Umbilical cord (tissue), 2 donors: Measurements from ENCODE around the gene ADAMTS6. TPM values are rescaled to one million over a fixed set of nuclear protein-coding genes. Genes with fewer than 3 reads are reported as not detected.

ENCODE experiments used
- DNase-seq: peaks from one replicate; pipeline ENCODE4 v3.0.0-alpha.2; 2015; ENCODE audit warnings: low spot score
- total RNA-seq: library from RNA; depleted of rRNA; stranded (reverse); fragments of >200 nt; gene quantifications from one replicate; pipeline ENCODE4 v1.2.3, GENCODE V29; 2014; ENCODE audit warnings: low replicate concordance; ENCODE audit not compliant: insufficient read depth

Gene ADAMTS6
- total RNA-seq, 1 donor from 2014 or later, result 104 TPM

GRCh38 chr5:65475336-65475735, 6.4 kb downstream of the ADAMTS6 start:
- DNase-seq, result peak; percentile 22

DNA sequence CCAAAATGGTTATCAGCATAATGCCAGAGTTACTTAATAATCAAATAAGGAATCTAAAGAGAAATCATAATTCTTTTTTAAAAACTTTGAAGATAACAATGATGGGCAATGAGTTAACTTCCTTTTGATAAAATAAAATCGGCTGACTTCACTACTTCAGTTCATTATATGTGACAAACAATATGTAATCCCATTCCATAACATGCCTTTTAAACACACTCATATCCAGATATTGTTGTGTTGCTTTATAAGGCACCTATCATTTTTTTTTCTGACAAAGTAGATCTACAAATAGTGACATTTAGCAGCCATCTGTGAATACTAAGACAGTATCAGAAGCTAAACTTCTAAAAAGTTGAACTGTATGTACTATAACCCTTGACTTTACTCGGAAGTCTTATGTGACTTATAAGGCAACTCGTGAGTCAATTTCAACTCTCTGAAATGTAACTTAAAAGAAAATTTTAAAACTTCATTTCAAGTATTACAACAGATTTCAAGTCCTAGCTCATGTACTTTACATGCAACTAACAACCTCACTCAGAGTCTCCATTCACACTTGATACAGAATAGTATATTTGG, 7.5 kb downstream of the ADAMTS6 start:
- DNase-seq, result peak; percentile 26

- no peak for DNase-seq
These were observed 13.1 kb downstream of the ADAMTS6 start for GRCh38 chr5:65468633-65469032.

GRCh38 chr5:65462139-65462705, 19.5 kb downstream of the ADAMTS6 start:
- DNase-seq, result no peak

- no peak for DNase-seq
These were observed 20.2 kb downstream of the ADAMTS6 start for GRCh38 chr5:65461490-65461889.

- no peak for DNase-seq
These were observed 21.7 kb downstream of the ADAMTS6 start for GRCh38 chr5:65459995-65460394.

- no peak for DNase-seq
These were observed 26.7 kb downstream of the ADAMTS6 start for GRCh38 chr5:65455064-65455463.

GRCh38 chr5:65451436-65451835, 30.3 kb downstream of the ADAMTS6 start:
- DNase-seq, result no peak

DNA sequence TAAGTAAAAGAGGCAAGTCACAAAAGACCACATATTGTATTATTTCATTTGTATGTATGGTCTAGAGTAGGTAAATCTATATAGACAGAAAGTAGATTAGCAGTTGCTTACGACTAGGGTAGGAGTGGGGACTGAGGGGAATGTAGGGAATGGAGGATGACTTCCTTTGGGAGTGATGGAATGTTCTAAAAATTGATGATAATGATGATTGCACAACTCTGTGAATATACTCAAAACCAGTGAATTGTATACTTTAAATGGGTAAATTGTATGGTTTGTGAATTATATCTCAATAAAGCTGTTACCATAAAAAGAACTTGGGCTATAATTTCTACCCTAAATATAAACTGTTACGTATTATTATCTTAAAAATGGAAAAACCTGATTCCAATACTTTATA, 35.0 kb downstream of the ADAMTS6 start:
- no peak for DNase-seq

- DNase-seq, result no peak
These were observed 39.9 kb downstream of the ADAMTS6 start for GRCh38 chr5:65441800-65442199.

GRCh38 chr5:65440456-65440855, 41.3 kb downstream of the ADAMTS6 start:
- DNase-seq, result no peak

- no peak for DNase-seq
These were observed 47.6 kb downstream of the ADAMTS6 start for GRCh38 chr5:65434122-65434521.

GRCh38 chr5:65426656-65427055, 55.1 kb downstream of the ADAMTS6 start:
- no peak for DNase-seq

DNA sequence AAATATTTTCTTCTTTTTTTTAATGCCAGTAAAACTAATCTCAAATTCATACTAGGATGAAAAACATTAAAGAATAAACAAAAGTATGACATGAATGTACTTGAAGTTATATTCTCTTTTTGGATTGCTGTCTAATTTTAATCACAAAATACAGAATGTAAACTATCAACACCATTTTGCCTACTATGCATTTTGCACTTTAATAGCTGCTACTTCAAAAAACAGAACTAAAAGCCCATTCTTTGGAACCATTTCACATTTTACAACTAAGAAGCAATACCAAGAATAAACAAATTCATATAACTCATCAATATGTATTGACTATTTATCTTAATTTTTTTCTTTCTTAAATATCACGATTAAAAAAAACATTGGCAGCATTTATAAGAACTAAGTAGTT, 58.1 kb downstream of the ADAMTS6 start:
- no peak for DNase-seq

DNA sequence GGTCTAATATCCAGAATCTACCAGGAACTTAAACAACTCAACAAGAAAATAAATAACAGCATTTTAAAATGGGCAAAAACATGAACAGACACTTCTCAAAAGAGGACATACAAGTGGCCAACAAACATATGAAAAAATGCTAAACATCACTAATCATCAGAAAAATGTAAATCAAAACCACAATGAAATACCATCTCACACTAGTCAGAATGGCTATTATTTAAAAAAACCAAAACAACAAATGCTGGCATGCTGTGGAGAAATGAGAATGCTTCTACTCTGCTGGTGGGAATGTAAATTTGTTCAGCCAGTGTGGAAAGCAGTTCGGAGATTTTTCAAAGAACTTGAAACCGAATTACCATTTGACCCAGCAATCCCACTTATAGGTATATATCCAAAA, 63.1 kb downstream of the ADAMTS6 start:
- DNase-seq, result no peak

DNA sequence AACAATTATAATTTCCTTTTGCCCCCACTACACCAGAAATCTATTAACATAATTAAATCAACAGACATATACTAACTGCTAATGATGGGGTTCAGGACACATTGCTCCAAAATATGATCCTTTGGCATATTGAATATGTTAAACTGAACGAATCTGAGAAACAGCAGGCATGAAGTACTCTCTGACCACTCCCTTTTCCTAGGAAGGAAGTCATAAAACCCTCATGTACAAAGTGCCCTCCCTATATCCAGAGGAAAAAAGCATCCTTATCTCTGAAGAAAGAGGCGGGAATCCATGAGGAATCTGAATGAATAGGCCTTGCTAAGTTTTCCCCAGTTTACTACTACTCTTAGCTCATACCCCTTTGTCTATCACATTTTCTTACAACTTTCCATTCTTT, 67.9 kb downstream of the ADAMTS6 start:
- no peak for DNase-seq

DNA sequence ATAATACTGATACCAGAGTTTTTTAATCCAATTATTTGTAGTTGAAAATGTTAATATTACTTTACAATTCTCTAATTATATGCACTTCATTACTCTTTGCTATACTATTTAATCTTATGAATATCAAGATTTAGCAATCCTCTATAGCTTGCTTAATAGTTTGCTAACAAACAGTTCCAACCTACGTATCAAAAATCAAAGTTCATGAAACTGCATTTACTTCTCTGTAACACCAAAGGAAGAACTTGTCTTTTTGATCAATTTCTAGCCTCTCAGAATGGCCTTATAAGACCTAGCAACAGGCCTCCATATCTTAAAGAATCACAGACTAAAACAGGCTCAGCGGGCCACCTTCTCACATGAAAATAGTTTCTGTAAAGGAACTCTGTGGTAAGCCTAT, 68.9 kb downstream of the ADAMTS6 start:
- no peak for DNase-seq

DNA sequence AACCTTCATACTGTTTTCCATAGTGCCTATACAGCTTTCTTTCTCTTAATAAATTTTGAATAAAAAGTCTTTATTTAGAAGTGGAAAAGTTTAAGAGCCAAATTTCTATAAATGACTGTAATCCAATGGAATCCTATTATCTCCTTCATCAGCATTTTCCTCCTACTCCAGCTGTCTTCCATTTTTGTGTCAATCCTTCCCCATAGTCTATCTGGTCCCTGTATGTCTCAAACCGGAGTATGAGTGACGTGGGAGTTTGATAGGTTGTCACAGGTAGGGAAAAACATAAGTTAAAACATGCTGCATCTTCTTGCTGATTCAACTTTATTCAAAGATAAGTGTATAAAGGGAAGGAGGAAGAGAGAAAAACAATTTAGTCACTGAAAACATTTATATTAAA, 70.4 kb downstream of the ADAMTS6 start:
- no peak for DNase-seq

GRCh38 chr5:65395526-65396155, 86.1 kb downstream of the ADAMTS6 start:
- no peak for DNase-seq

DNA sequence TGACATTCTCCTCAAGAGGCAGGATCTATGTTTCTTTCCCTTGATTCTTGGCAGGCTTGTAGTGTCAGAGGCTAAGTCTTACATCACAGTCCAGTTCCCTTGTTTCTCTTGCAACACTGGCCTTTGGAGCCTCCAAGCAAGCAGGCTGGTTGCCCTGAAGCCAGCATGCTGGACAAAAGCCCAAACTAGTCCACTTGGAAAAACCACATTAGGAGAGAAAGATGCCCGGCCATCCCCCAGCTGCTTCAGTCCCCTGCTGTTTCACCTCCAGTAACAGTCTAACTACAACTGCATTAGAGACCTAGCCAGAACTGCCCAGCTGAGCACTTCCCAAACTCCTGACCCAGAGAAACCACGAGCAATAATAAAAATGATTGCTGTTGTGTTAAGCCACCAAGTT, 87.6 kb downstream of the ADAMTS6 start:
- DNase-seq, result no peak

DNA sequence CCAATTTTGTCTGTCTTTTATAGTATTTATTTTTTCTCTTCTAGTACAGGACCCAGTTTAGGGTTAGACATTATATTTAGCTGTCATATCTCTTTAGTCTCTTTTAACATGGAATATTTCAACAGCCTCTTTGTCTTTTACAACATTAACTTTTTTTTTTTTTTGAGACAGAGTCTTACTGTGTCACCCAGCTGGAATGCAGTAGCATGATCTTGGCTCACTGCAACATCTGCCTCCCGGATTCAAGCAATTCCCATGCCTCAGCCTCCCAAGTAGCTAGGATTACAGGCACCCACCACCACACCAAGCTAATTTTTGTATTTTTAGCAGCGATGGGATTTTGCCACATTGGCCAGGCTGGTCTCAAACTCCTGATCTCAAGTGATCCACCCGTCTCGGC, 90.1 kb downstream of the ADAMTS6 start:
- no peak for DNase-seq

- DNase-seq, result no peak
These were observed 91.5 kb downstream of the ADAMTS6 start for GRCh38 chr5:65390208-65390607.

DNA sequence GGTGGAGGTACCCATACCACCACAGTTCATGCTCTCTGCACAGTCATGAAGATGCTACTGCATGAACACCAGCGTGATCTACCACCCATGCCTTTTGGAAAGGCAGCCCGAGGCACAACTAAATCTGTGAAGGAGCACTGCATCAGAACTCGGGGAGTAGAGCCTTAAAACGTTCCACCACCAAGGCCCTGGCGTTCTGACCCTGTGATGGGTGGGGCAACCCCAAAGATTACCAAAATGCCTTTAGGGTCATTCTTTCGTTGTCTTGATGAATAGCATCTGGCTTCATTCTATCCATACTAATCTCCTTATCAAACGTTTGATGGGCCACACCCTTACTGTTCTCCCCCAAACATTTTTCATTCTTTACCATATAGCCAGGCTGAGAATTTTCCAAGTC, 97.9 kb downstream of the ADAMTS6 start:
- DNase-seq, result no peak

DNA sequence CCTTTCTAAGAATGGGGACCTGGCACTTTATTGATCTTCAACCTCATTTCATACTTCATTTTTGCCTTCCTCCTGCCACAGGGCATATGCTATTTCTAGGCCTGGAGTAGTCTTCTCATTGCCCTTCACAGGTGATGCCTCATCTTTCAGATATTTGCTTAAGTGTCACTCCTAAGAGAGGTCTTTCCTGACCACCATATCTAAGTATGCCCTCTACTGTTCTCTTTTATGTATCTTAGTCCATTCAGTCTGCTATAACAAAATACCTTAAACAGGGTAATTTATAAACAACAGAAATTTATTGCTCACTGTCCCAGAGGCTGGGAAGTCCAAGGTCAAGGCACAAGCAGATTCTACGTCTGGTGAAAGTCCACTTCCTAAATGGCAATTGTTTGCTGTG, 99.1 kb downstream of the ADAMTS6 start:
- DNase-seq, result no peak
